K562 (cell line): ENCODE data around the gene VIT. TPM values are rescaled to one million over a fixed set of nuclear protein-coding genes. Genes with fewer than 3 reads are reported as not detected.

Source experiments
- FOXA3 ChIP-seq, 2 experiments: fragments of 450-650 bp in 1 of 2; sonication (generic) in 1 of 2; formaldehyde crosslinking; IDR thresholded peaks in 1 of 2; conservative IDR thresholded peaks in 1 of 2; 2 replicates each; pipeline versions ENCODE4 v1.4.0 to v1.8.0; 2020 to 2022; ENCODE audit warnings: mild to moderate bottlenecking in 2 of 2, missing genetic modification reagents in 1 of 2
- FOXK2 ChIP-seq, 2 experiments: fragments of 450-650 bp; IDR thresholded peaks in 1 of 2; conservative IDR thresholded peaks in 1 of 2; 2 replicates each; pipeline ENCODE4 v1.6.1; 2016; ENCODE audit warnings: low read depth in 2 of 2, mild to moderate bottlenecking in 1 of 2
- GTF2A2 ChIP-seq: IDR thresholded peaks from 2 replicates; pipeline ENCODE4 v1.6.1; 2016; ENCODE audit warnings: mild to moderate bottlenecking, missing genetic modification characterization, missing compliant biosample characterization
- HDAC3 ChIP-seq: fragments of 450-650 bp; IDR thresholded peaks from 2 replicates; pipeline ENCODE4 v1.6.1; 2018; ENCODE audit warnings: borderline replicate concordance, mild to moderate bottlenecking, moderate library complexity; ENCODE audit not compliant: partially characterized antibody
- NFE2L1 ChIP-seq: fragments of 450-650 bp; IDR thresholded peaks from 2 replicates; pipeline ENCODE4 v1.6.1; 2016; ENCODE audit warnings: missing genetic modification characterization, low read depth, mild to moderate bottlenecking, missing compliant biosample characterization, moderate library complexity, borderline replicate concordance
- PATZ1 ChIP-seq: fragments of 250-450 bp; sonication (Bioruptor Pico); IDR thresholded peaks from 2 replicates; pipeline ENCODE4 v1.5.0; 2020; ENCODE audit warnings: mild to moderate bottlenecking, borderline replicate concordance
- POLR2AphosphoS5 ChIP-seq: IDR thresholded peaks from 2 replicates; pipeline ENCODE4 v1.6.1; 2011; ENCODE audit warnings: mild to moderate bottlenecking, low read depth, low read length, moderate library complexity; ENCODE audit not compliant: control insufficient read depth, insufficient read depth
- RB1 ChIP-seq: fragments of 450-650 bp; IDR thresholded peaks from 2 replicates; pipeline ENCODE4 v1.6.1; 2017; ENCODE audit warnings: low read depth, mild to moderate bottlenecking
- REST ChIP-seq, 2 experiments: fragments of 450-650 bp; formaldehyde crosslinking in 1 of 2; IDR thresholded peaks; 2 replicates each; pipeline versions ENCODE4 v1.4.0 to v1.6.1; 2014 to 2020; ENCODE audit warnings: mild to moderate bottlenecking in 2 of 2, borderline replicate concordance in 1 of 2, low read depth in 1 of 2
- SRSF7 ChIP-seq: fragments of 200-400 bp; formaldehyde crosslinking; optimal IDR thresholded peaks from 2 replicates; pipeline ENCODE3; 2017; ENCODE audit warnings: mild to moderate bottlenecking, low read depth, low read length
- U2AF2 ChIP-seq: fragments of 200-400 bp; formaldehyde crosslinking; optimal IDR thresholded peaks from 2 replicates; pipeline ENCODE3; 2017; ENCODE audit warnings: low read depth, mild to moderate bottlenecking, low read length
- ZNF436 ChIP-seq: fragments of 250-450, 450-650 bp; sonication (Bioruptor Pico); formaldehyde crosslinking; IDR thresholded peaks from 2 replicates; pipeline ENCODE4 v1.7.0; 2020; ENCODE audit warnings: mild to moderate bottlenecking
- polyA plus RNA-seq, 8 experiments: library from polyadenylated mRNA; depleted of rRNA in 4 of 8; stranded (reverse) in 5 of 8; unstranded in 3 of 8; fragments of >200 nt; fragmentation: Nextera tagmentation in 2 of 8; fragmentation: Illumina TruSeq in 1 of 8; extraction: Ambion mirVana in 2 of 8; extraction: Trizol in 1 of 8; gene quantifications; 2 replicates each; pipeline versions ENCODE4 v1.2.1 to v1.2.3, GENCODE V29; 2011 to 2014; ENCODE audit warnings: inconsistent platforms in 1 of 8, missing spikeins in 1 of 8
- total RNA-seq, 7 experiments: library from RNA; depleted of rRNA in 6 of 7; stranded (reverse); fragments of >200 nt in 6 of 7; fragmentation: Illumina TruSeq in 2 of 7; extraction: Trizol in 2 of 7; gene quantifications; 2 replicates each; pipeline versions ENCODE4 v1.2.1 to v1.2.3, GENCODE V29; 2011 to 2021; ENCODE audit warnings: low replicate concordance in 1 of 7
- TF ChIP-seq, protein P1 (sequence below): fragments of 450-650 bp; IDR thresholded peaks from 2 replicates; pipeline ENCODE4 v1.6.1; 2016; ENCODE audit warnings: mild to moderate bottlenecking

VIT gene
- total and polyA plus RNA-seq, 9 of the 15 experiments (the other 6 are each of a cell fraction or from before 2014, with no cell fraction given) = not detected

GRCh38 chr2:36663851-36664695, 32.4 kb upstream of the VIT start (continued):
- TF ChIP-seq REST (IDR thresholded peaks at IDR 0.05; ENCODE audit: borderline replicate concordance) (peak; percentile 60; the same call in 1 of the 2 replicates), REST (CRISPR knock-in tag; IDR thresholded peaks at IDR 0.05; ENCODE audit: low read depth) (no peak), U2AF2 (no peak), GTF2A2 (tag) (no peak), POLR2AphosphoS5 (no peak), FOXA3 (CRISPR knock-in tag; conservative IDR thresholded peaks at IDR 0.05 in 1 of 2, IDR thresholded peaks at IDR 0.05 in 1 of 2) (0 out of 4 replicates have a peak, but pooled peaks of 1 of the 2 experiments have one; percentile 41), HDAC3 (no peak), NFE2L1 (tag) (no peak), SRSF7 (no peak), FOXK2 (conservative IDR thresholded peaks at IDR 0.05 in 1 of 2, IDR thresholded peaks at IDR 0.05 in 1 of 2; ENCODE audit: low read depth in 2 of 2) (no peak), ZNF436 (CRISPR knock-in tag) (no peak), RB1 (peak; percentile 45; the same call in 1 of the 2 replicates), PATZ1 (CRISPR knock-in tag) (no peak)
- TF ChIP-seq, protein P1, sequence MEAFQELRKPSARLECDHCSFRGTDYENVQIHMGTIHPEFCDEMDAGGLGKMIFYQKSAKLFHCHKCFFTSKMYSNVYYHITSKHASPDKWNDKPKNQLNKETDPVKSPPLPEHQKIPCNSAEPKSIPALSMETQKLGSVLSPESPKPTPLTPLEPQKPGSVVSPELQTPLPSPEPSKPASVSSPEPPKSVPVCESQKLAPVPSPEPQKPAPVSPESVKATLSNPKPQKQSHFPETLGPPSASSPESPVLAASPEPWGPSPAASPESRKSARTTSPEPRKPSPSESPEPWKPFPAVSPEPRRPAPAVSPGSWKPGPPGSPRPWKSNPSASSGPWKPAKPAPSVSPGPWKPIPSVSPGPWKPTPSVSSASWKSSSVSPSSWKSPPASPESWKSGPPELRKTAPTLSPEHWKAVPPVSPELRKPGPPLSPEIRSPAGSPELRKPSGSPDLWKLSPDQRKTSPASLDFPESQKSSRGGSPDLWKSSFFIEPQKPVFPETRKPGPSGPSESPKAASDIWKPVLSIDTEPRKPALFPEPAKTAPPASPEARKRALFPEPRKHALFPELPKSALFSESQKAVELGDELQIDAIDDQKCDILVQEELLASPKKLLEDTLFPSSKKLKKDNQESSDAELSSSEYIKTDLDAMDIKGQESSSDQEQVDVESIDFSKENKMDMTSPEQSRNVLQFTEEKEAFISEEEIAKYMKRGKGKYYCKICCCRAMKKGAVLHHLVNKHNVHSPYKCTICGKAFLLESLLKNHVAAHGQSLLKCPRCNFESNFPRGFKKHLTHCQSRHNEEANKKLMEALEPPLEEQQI = no peak
